Activated CD4-positive, CD25-positive, alpha-beta regulatory T cell (primary cell): Measurements from ENCODE around the gene PTP4A2.

Experiments used
- DNase-seq, 4 experiments: peaks; one replicate each; lab custom pipeline; 2025; lab: John Stamatoyannopoulos, UW

Gene PTP4A2

GRCh38 chr1:31860581-31860980 lies 77.6 kb downstream of the PTP4A2 start:
- no peak for DNase-seq

GRCh38 chr1:31859719-31860118 lies 78.4 kb downstream of the PTP4A2 start:
- no peak for DNase-seq

- DNase-seq = no peak
Measured at GRCh38 chr1:31859044-31859443, 79.1 kb downstream of the PTP4A2 start.

DNA sequence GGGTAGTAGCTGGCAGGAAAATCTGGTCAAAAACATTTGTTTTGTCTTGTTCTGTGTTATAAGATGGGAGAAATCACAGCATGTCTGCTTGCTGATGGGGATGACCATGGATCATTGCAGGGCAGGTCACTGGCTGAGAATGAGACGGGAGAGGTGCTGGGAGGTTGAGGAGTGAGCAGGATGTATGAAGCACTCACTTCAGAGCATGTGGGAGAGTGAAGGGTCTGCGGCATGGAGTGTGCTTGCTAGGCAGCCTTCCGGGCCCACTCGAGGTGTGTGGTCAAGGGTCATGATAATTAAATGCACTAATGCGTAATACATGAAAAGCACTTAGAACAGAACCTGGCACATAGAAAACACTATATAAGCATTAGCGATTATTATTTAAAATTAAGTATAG lies 80.3 kb downstream of the PTP4A2 start:
- DNase-seq = no peak
